GM12892 (cell line): ENCODE measurements around the gene USPL1.

Source experiments
- POLR2A ChIP-seq: IDR thresholded peaks from 2 replicates; pipeline ENCODE4 v1.6.1; 2011; ENCODE audit warnings: low read depth, low read length, control low read depth
- POLR2AphosphoS5 ChIP-seq: IDR thresholded peaks from 2 replicates; pipeline ENCODE4 v1.6.1; 2011; ENCODE audit warnings: low read depth, low read length, control low read depth
- TAF1 ChIP-seq: IDR thresholded peaks from 2 replicates; pipeline ENCODE4 v1.6.1; 2011; ENCODE audit warnings: low read depth, mild to moderate bottlenecking, control low read depth, low read length, borderline replicate concordance

DNA sequence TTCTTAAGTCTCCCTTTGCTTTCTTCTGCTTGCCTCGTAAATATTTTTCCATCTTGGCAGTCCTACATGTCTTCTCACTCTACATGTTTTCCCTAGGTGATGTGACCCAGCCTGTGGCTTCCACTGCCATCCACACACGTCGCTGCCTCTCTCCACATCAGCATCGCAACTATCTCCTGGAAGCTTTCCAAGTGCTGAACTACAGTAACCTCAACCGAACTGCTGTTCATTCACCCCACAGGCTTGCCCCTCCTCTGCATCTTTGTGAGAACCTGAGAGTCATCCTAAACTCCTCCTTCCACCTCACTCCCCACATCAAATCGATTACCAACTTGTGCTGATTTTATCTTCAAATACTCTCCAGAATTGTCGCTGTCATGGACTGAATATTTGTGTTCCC, 41.2 kb upstream of the USPL1 start:
- TF ChIP-seq POLR2A (no peak), POLR2AphosphoS5 (no peak), TAF1 (no peak)
